SU-DHL-6 (cell line): ENCODE results near the gene UFD1.

Experiments
- CTCF ChIP-seq: fragments of 200-600 bp; sonication (generic); IDR thresholded peaks from one replicate; pipeline ENCODE4 v1.5.1; 2017; ENCODE audit warnings: antibody characterized with exemption, mild to moderate bottlenecking, low read length, moderate library complexity; ENCODE audit not compliant: insufficient read depth, poor library complexity, severe bottlenecking
- EZH2phosphoT487 ChIP-seq: fragments of 200-600 bp; sonication (generic), shearing (Covaris generic); conservative IDR thresholded peaks from 2 replicates; pipeline ENCODE4 v1.6.1; 2018; ENCODE audit warnings: mild to moderate bottlenecking, antibody characterized with exemption, low read length, moderate library complexity, mixed read lengths

DNA sequence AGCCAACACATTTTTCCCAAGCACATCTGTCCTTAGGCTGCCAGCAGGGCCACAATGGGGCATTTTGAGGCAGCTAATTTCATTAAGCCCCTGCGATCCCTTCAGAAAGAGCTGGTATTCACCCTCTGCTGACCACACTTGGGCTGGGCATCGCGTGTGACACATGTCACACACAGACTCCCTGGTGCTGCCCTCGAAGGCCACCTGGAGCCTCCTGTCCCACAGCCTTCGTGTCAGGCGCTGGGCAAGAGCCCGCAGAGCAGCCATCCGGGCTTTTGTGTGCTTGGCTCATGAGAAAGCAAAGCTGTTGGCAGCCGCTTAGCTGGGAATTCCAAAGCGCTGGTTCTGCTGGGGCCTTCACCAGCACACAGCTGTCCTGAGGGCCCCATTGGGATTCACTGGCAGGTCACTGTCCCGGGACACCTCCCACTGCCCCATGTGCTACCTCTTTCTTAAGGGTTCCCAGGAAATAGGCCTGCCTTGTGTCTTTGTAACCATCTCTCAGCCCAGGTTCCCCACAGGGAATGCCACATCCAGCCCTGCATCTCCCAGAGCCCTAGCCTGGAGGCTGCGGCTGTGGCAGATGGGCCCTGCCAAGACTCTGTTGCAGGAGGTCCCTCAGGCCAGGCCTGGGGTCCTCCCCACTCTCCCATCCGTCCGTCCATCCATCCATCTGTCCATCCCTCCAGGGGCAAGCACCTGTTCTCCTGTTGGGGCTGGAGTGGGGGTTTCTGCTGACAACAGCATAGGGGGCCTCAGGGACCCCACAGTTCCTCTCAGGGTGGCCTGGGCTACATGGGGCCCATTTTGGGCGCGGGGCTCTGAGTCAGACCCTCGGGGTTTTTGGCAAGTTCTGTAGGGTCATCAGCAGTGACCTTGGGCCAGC lies 40.3 kb upstream of the UFD1 start:
- TF ChIP-seq CTCF = no peak
- TF ChIP-seq EZH2phosphoT487 = no peak
